ACC112 (cell line): ENCODE results near the gene KLF11.
"Not testable (repeated sequence)": the region's sequence is repeated elsewhere in the genome, so short reads cannot be mapped to it uniquely, and the experiment has no call there.

Experiments
- H2AFZ ChIP-seq: fragments of 200-600 bp; sonication (generic); one replicate; pipeline ENCODE4 v1.6.0; 2017; ENCODE audit warnings: antibody characterized with exemption, low read length; ENCODE audit not compliant: unreplicated experiment
- H3K27ac ChIP-seq: fragments of 200-600 bp; sonication (generic); 2 replicates; pipeline ENCODE4 v1.5.1; 2014; ENCODE audit warnings: low read depth, mild to moderate bottlenecking, antibody characterized with exemption, low read length, moderate library complexity
- H3K27me3 ChIP-seq: fragments of 200-600 bp; sonication (generic); 2 replicates; pipeline ENCODE4 v1.6.1; 2014; ENCODE audit warnings: mild to moderate bottlenecking, antibody characterized with exemption, low read length, moderate library complexity, mixed read lengths; ENCODE audit not compliant: insufficient read depth
- H3K36me3 ChIP-seq: fragments of 200-600 bp; sonication (generic); 2 replicates; pipeline ENCODE4 v1.6.1; 2016; ENCODE audit warnings: mild to moderate bottlenecking, antibody characterized with exemption, low read length, moderate library complexity, mixed read lengths; ENCODE audit not compliant: insufficient read depth
- H3K4me1 ChIP-seq: fragments of 200-600 bp; sonication (generic); one replicate; pipeline ENCODE4 v1.6.1; 2016; ENCODE audit warnings: low read length, mixed read lengths; ENCODE audit not compliant: insufficient read depth, unreplicated experiment, control insufficient read depth
- H3K4me3 ChIP-seq: fragments of 200-600 bp; sonication (generic); 2 replicates; pipeline ENCODE4 v1.5.1; 2014; ENCODE audit warnings: mild to moderate bottlenecking, low read depth, low read length
- H3K79me2 ChIP-seq: fragments of 200-600 bp; sonication (generic); one replicate; pipeline ENCODE4 v1.6.0; 2016; ENCODE audit warnings: low read length; ENCODE audit not compliant: control insufficient read depth, unreplicated experiment, insufficient read depth

The KLF11 gene

DNA sequence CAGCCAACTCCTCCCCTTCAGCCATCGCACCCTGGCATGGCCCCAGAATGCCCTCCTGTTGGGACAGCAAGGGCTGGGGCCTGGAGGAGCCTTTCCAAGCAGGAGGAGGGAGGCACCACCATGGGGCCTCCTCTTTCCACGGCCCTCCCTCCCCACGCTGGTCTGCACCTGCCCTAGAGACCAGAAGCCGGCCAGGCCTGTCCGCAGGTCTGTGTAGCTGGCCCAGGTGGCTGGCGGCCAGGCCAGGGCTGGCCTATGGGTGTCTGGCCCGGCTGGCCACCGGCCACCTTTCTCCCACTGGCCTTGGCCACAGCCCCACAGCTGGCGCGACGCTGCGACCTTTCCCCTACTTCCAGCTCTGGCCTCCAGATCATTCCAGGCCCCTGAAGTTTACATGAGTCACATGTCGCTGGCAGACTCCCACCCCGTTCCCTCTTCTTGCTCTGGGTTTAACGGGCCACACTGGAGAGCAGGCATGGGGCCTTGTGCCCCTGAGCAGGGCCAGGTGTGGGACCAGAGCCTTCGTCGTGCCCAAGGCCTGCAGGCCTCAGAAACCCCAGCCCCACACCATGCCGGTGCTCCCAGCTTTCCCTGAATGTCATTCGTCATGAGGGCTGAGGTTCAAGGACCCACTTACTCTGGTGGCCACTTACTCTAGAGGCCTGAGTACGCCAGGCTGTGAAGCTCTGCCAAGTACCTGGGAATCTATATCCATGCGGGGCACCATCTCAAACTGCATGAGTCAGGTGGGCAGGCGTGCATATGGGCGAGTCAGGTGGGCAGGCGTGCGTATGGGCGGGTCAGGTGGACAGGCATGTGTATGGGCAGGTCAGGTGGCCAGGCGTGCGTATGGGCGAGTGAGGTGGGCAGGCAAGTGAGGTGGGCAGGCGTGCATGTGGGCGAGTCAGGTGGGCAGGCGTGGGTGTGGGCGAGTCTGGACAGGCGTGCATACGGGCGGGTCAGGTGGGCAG, 33.3 kb upstream of the KLF11 start:
- Histone ChIP-seq H2AFZ (no peak overlapping the region), H3K27me3 (no peaks in the 10 kb centered on the region), H3K36me3 (no peaks in the 10 kb centered on the region), H3K27ac (no peak overlapping the region), H3K79me2 (no peaks in the 10 kb centered on the region), H3K4me3 (no peak overlapping the region), H3K4me1 (peaks cover 22% of the 10 kb centered on the region)

DNA sequence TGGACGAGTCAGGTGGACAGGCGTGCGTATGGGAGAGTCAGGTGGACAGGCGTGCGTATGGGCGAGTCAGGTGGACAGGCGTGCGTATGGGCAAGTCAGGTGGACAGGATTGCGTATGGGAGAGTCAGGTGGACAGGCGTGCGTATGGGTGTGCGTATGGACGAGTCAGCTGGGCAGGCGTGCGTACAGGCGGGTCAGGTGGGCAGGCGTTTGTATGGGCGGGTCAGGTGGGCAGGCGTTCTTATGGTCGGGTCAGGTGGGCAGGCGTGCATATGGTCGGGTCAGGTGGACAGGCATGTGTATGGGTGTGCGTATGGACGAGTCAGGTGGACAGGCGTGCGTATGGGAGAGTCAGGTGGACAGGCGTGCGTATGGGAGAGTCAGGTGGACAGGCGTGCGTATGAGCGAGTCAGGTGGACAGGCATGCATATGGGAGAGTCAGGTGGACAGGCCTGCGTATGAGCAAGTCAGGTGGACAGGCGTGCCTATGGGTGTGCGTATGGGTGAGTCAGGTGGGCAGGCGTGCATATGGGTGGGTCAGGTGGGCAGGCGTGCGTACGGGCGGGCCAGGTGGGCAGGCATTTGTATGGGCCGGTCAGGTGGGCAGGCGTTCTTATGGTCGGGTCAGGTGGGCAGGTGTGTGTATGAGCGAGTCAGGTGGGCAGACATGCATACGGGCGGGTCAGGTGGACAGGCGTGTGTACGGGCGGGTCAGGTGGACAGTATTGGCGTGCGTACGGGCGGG, 32.3 kb upstream of the KLF11 start:
- not testable (repeated sequence) for H3K79me2 ChIP-seq, H3K27me3 ChIP-seq, H3K4me3 ChIP-seq, H2AFZ ChIP-seq, H3K36me3 ChIP-seq, H3K27ac ChIP-seq
- peaks cover 22% of the 10 kb centered on the region for H3K4me1 ChIP-seq

DNA sequence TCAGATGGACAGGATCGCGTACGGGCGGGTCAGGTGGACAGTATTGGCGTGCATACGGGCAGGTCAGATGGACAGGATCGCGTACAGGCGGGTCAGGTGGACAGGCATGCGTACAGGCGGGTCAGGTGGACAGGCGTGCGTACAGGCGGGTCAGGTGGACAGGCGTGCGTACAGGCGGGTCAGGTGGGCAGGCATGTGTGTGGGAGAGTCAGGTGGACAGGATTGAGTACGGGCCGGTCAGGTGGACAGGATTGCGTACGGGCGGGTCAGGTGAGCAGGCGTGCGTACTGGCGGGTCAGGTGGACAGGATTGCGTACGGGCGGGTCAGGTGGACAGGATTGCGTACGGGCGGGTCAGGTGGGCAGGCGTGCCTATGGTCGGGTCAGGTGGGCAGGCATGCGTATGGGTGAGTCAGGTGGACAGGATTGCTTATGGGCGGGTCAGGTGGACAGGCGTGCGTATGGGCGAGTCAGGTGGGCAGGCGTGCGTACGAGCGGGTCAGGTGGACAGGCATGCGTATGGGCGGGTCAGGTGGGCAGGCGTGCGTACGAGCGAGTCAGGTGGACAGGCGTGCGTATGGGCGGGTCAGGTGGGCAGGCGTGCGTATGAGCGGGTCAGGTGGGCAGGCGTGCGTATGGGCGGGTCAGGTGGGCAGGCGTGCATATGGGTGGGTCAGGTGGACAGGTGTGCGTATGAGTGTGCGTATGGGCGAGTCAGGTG, 31.6 kb upstream of the KLF11 start:
- peaks cover 22% of the 10 kb centered on the region for H3K4me1 ChIP-seq
- H3K36me3 ChIP-seq: not testable (repeated sequence)

DNA sequence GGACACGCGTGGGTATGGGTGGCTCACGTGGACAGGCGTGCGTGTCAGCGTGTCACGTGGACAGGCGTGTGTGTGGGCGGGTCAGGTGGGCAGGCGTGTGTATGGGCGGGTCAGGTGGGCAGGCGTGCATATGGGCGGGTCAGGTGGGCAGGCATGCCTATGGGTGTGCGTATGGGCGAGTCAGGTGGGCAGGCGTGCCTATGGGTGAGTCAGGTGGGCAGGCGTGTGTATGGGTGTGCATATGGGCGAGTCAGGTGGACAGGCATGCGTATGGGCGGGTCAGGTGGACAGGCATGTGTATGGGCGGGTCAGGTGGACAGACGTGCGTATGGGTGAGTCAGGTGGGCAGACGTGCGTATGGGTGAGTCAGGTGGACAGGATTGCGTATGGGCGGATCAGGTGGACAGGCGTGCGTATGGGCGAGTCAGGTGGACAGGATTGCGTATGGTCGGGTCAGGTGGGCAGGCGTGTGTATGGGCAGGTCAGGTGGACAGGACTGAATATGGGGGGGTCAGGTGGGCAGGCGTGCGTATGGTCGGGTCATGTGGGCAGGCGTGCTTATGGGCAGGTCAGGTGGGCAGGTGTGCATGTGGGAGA, 30.9 kb upstream of the KLF11 start:
- not testable (repeated sequence) for H3K27me3 ChIP-seq, H3K79me2 ChIP-seq, H3K27ac ChIP-seq, H2AFZ ChIP-seq, H3K36me3 ChIP-seq, H3K4me3 ChIP-seq
- H3K4me1 ChIP-seq: peaks cover 22% of the 10 kb centered on the region

More for the DNA sequence above, 31.6 kb upstream of the KLF11 start:
- H2AFZ ChIP-seq, H3K27ac ChIP-seq, H3K79me2 ChIP-seq, H3K27me3 ChIP-seq, H3K4me3 ChIP-seq: not testable (repeated sequence)

DNA sequence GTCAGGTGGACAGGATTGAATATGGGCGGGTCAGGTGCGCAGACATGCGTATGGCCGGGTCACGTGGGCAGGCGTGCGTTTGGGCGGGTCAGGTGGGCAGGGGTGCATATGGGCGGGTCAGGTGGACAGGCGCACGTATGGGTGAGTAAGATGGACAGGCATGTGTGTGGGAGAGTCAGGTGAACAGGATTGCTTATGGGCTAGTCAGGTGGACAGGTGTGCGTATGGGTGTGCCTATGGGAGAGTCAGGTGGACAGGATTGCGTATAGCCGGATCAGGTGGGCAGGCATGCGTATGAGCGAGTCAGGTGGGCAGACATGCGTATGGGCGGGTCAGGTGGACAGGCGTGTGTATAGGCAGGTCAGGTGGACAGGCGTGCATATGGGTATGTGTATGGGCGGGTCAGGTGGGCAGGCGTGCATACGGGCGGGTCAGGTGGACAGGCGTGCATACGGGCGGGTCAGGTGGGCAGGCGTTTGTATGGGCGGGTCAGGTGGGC, 30.3 kb upstream of the KLF11 start:
- no peak overlapping the region for H3K27ac ChIP-seq
- H3K79me2 ChIP-seq: no peaks in the 10 kb centered on the region
- no peaks in the 10 kb centered on the region for H3K27me3 ChIP-seq
- H3K36me3 ChIP-seq: no peaks in the 10 kb centered on the region
- H3K4me3 ChIP-seq: no peak overlapping the region
- no peak overlapping the region for H2AFZ ChIP-seq
- peaks cover 16% of the 10 kb centered on the region for H3K4me1 ChIP-seq

DNA sequence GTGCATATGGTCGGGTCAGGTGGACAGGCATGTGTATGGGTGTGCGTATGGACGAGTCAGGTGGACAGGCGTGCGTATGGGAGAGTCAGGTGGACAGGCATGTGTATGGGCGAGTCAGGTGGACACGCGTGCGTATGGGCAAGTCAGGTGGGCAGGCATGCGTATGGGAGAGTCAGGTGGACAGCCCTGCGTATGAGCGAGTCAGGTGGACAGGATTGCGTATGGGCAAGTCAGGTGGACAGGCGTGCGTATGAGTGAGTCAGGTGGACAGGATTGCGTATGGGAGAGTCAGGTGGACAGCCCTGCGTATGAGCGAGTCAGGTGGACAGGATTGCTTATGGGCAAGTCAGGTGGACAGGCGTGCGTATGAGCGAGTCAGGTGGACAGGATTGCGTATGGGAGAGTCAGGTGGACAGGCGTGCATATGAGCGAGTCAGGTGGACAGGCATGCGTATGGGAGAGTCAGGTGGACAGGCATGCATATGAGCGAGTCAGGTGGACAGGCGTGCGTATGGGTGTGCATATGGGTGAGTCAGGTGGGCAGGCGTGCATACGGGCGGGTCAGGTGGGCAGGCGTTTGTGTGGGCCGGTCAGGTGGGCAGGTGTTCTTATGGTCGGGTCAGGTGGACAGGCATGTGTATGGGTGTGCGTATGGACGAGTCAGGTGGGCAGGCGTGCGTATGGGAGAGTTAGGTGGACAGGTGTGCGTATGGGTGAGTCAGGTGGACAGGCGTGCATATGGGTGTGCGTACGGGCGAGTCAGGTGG, 29.5 kb upstream of the KLF11 start:
- not testable (repeated sequence) for H3K4me3 ChIP-seq, H2AFZ ChIP-seq, H3K27me3 ChIP-seq, H3K79me2 ChIP-seq, H3K4me1 ChIP-seq, H3K36me3 ChIP-seq, H3K27ac ChIP-seq

DNA sequence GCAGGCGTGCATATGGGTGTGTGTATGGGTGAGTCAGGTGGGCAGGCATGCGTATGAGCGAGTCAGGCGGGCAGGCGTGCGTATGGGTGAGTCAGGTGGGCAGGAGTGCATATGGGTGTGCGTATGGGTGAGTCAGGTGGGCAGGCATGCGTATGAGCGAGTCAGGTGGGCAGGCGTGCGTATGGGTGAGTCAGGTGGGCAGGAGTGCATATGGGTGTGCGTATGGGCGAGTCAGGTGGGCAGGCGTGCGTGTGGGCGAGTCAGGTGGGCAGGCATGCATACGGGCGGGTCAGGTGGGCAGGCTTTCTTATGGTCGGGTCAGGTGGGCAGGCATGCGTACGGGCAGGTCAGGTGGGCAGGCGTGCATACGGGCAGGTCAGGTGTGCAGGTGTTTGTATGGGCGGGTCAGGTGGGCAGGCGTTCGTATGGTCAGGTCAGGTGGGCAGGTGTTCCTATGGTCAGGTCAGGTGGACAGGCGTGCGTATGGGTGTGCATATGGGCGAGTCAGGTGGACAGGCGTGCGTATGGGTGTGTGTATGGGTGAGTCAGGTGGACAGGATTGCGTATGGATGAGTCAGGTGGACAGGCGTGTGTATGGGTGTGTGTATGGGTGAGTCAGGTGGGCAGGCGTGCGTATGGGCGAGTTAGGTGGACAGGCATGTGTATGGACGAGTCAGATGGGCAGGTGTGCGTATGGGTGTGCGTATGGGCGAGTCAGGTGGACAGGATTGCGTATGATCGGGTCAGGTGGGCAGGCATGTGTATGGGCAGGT, 28.7 kb upstream of the KLF11 start:
- Histone ChIP-seq H3K36me3 (no peaks in the 10 kb centered on the region), H2AFZ (no peak overlapping the region), H3K79me2 (no peaks in the 10 kb centered on the region), H3K27me3 (no peaks in the 10 kb centered on the region), H3K27ac (no peak overlapping the region), H3K4me1 (peaks cover 10% of the 10 kb centered on the region), H3K4me3 (no peak overlapping the region)

DNA sequence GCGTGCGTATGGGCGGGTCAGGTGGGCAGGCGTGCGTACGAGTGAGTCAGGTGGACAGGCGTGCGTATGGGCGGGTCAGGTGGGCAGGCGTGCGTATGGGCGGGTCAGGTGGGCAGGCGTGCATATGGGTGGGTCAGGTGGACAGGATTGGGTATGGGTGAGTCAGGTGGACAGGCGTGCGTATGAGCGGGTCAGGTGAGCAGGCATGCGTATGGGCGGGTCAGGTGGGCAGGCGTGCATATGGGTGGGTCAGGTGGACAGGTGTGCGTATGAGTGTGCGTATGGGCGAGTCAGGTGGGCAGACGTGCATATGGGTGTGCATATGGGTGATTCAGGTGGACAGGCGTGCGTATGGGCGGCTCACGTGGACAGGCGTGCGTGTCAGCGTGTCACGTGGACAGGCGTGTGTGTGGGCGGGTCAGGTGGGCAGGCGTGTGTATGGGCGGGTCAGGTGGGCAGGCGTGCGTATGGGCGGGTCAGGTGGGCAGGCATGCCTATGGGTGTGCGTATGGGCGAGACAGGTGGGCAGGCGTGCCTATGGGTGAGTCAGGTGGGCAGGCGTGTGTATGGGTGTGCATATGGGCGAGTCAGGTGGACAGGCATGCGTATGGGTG, 27.9 kb upstream of the KLF11 start:
- not testable (repeated sequence) for H2AFZ ChIP-seq, H3K27ac ChIP-seq, H3K27me3 ChIP-seq, H3K4me3 ChIP-seq, H3K36me3 ChIP-seq, H3K79me2 ChIP-seq, H3K4me1 ChIP-seq
